Large intestine (tissue), 3 donors: Measurements from ENCODE around the gene PHLDB2. TPM values are rescaled to one million over a fixed set of nuclear protein-coding genes. Genes with fewer than 3 reads are reported as not detected.

Experiments used
- DNase-seq, 2 donors: peaks; one replicate each; pipeline versions ENCODE4 v3.0.0 to v3.0.0-alpha.2; 2013
- H3K27ac ChIP-seq: one replicate; pipeline ENCODE4 v1.5.1; 2013; ENCODE audit warnings: low read length
- H3K27me3 ChIP-seq: 2 replicates; pipeline ENCODE4 v1.6.1; 2013; ENCODE audit warnings: low read length; ENCODE audit not compliant: control insufficient read depth, insufficient read depth
- H3K36me3 ChIP-seq: 2 replicates; pipeline ENCODE4 v1.6.1; 2013; ENCODE audit warnings: low read length; ENCODE audit not compliant: control insufficient read depth, insufficient read depth
- H3K4me1 ChIP-seq: one replicate; pipeline ENCODE4 v1.6.1; 2013; ENCODE audit warnings: low read length; ENCODE audit not compliant: control insufficient read depth, insufficient read depth
- H3K4me3 ChIP-seq: one replicate; pipeline ENCODE4 v1.5.1; 2013; ENCODE audit warnings: low read length
- H3K9me3 ChIP-seq: one replicate; pipeline ENCODE4 v1.6.1; 2013; ENCODE audit warnings: mild to moderate bottlenecking, low read depth, low read length, moderate library complexity; ENCODE audit not compliant: control insufficient read depth
- WGBS: methylation state at CpG from one replicate; pipeline ENCODE4 v1.1.5; 2013; ENCODE audit warnings: low lambda C conversion rate; ENCODE audit not compliant: insufficient coverage; 5-methylcytosine and 5-hydroxymethylcytosine counted together
- polyA plus RNA-seq: library from polyadenylated mRNA; unstranded; fragments of 120-200 nt; gene quantifications from one replicate; pipeline ENCODE4 v1.2.1, GENCODE V29; 2013

Gene PHLDB2
- polyA plus RNA-seq, 1 donor, result 22.2 TPM

DNA sequence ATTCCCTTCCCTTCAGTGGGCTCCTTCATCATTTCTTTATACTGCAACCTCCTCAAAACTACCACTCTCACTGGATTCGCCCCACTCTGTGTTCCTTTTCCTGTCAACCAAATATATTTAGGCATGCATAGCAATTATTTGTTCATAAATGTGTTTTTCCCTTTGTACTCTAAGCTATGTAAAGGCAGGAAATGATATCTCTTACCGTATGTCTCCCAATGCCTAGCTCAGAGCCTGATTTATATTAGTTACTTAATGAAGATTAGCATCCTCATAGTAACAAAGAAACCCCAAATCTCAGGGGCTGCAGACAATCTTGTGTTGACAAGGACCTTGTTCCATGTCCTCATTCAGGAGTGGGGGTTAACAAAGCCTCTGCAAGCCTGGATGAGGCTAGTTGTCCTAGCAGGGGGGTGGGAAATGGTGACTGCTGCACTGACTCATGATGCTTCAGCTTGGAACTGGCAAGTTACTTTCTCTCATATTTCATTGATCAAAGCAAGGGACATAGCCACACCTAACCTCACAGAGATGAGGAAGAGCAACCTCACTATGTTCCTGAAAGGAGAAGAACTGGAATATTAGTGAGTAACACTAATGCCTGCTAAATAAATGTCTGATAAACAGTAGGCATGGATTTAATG, 15.2 kb downstream of the PHLDB2 start:
- Histone ChIP-seq H3K27ac (no peak overlapping the region), H3K4me1 (no peaks in the 10 kb centered on the region), H3K36me3 (no peaks in the 10 kb centered on the region), H3K27me3 (no peaks in the 10 kb centered on the region), H3K4me3 (no peak overlapping the region), H3K9me3 (no peaks in the 10 kb centered on the region)
- DNase-seq, result no peak
- 80% methylated on average over 2 of the region's 2 CpGs for WGBS

DNA sequence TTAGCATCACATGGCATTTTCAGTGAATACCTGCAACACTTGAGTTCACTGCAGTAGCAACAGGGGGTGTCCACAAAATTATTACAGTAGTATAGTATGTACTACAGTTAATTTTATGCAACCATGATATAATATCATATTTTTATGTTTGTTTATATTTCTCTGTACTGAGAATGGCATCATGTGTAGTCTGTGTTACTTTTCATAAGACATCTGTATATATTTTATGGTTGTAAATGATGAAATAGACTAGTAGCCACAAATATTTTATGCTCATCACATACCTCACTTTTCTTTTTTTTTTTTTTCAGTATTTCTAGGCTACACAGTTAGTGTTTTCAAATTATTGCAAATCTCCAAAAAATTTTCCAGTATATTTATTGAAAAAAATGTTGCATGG, 22.4 kb downstream of the PHLDB2 start:
- Histone ChIP-seq H3K27me3 (no peaks in the 10 kb centered on the region), H3K9me3 (peaks cover 3% of the 10 kb centered on the region), H3K4me1 (no peaks in the 10 kb centered on the region), H3K36me3 (peaks cover 10% of the 10 kb centered on the region), H3K4me3 (no peak overlapping the region), H3K27ac (no peak overlapping the region)
- no peak for DNase-seq

DNA sequence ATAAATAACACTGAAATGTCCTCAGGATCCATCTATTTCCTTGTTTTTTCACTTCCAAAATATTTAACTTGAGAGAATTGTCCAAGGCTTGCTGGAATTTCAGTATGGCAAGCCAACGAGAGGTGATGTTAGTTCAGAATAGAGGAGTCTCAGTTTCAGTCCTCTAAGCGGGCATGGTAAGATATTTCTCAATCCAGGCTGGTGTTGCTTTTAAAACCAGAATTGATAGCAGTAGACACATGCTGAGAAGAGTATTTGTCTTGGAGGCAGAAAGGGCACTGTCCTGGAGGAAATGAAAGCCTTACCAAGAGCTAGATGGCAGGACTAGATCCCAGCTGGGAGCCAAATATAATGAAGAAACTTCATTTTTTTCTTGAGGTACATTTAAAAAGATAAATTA, 23.1 kb downstream of the PHLDB2 start:
- Histone ChIP-seq H3K36me3 (peaks cover 10% of the 10 kb centered on the region), H3K4me3 (no peak overlapping the region), H3K27ac (no peak overlapping the region), H3K4me1 (no peaks in the 10 kb centered on the region), H3K9me3 (peaks cover 3% of the 10 kb centered on the region), H3K27me3 (no peaks in the 10 kb centered on the region)
- DNase-seq, result no peak
- 100% methylated on average over 1 of the region's 2 CpGs for WGBS

DNA sequence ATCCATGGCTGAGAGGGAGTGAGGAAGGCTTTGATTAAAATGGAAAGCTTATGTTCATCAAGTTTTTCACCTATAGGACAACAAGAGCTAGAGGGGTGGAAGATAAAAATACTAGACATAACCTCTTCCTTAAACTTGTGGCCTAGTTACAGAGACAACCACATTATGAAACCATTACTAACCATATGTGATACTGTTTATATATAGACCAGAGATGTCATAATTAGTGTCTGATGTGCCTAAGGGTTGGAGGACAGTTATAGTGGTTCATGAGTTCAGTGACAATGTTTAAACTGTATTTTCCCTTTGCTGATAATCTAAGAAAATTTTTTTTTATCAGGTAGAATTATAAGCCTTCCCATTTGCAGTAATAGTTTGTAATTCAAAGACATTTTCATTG, 23.7 kb downstream of the PHLDB2 start:
- DNase-seq, result no peak
- Histone ChIP-seq H3K4me3 (no peak overlapping the region), H3K36me3 (peaks cover 10% of the 10 kb centered on the region), H3K9me3 (peaks cover 3% of the 10 kb centered on the region), H3K27me3 (no peaks in the 10 kb centered on the region), H3K27ac (no peak overlapping the region), H3K4me1 (no peaks in the 10 kb centered on the region)

DNA sequence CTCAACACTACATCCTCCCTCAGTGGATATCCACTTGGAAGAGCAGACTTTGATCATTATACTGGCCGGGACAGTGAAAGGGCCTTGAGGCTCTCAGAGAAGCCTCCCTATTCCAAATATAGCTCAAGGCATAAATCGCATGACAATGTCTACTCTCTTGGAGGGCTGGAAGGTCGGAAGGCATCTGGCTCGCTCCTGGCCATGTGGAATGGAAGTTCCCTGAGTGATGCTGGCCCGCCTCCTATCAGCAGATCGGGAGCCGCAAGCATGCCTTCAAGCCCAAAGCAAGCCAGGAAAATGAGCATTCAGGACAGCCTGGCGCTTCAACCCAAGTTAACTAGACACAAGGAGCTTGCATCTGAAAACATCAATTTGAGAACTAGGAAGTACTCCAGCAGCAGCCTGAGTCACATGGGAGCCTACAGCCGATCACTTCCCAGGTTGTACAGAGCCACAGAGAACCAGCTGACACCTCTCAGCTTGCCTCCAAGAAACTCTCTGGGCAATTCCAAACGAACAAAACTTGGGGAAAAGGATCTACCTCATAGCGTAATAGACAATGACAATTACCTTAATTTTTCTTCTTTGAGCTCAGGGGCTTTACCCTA, 25.4 kb downstream of the PHLDB2 start:
- H3K4me3 ChIP-seq, result no peak overlapping the region
- H3K4me1 ChIP-seq, result no peaks in the 10 kb centered on the region
- H3K36me3 ChIP-seq, result peaks cover 10% of the 10 kb centered on the region
- peaks cover 3% of the 10 kb centered on the region for H3K9me3 ChIP-seq
- no CpG with 5 or more reads among the region's 11 CpGs for WGBS
- H3K27me3 ChIP-seq, result no peaks in the 10 kb centered on the region
- no peak overlapping the region for H3K27ac ChIP-seq
- no peak for DNase-seq

DNA sequence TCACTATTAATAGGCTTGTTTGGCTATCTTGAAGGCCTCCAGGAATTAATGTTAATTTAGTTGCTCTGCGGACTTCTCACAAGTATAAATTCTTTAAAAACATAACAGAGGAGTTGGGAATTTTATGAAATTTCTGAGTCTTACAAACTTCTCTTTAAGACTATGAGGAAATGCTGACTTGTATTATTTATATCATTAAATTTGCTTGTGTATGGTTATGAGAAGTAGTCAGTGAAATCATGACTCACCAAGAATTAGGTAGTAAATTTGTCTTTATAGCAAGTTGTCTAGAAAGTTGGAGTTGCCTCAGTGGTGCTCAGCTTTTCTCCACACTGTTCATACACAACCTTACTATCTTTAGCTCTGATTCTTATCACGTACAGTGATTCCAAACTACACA, 26.5 kb downstream of the PHLDB2 start:
- peaks cover 10% of the 10 kb centered on the region for H3K36me3 ChIP-seq

DNA sequence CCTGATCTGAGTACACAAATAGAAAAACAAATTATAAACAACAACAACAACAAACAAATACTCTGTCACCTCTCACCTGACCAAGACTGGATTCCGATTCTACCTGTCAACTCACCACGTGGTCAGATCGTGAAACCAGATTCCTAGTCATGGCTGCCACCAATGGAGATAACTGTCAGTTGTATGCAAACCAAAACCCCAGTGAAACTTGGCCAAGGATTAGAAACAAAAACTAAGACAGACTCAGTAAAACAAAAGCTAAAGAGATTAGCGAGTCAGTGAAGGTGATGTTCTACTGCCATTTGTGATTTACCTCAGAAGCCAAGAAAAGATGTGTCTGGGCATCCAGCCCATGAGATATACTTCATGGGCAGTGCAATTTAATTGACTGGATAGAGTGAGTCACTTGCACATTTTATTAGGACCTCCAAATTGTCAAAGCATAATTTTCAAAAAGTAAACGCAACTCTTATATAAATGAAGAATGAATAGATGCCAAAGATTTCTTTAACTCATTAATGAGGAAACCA, 31.1 kb downstream of the PHLDB2 start:
- no peak for DNase-seq
- H3K27ac ChIP-seq, result no peak overlapping the region
- no peaks in the 10 kb centered on the region for H3K9me3 ChIP-seq
- WGBS, result 93% methylated on average over 3 of the region's 5 CpGs
- peaks cover 3% of the 10 kb centered on the region for H3K36me3 ChIP-seq
- H3K4me3 ChIP-seq, result no peak overlapping the region
- no peaks in the 10 kb centered on the region for H3K27me3 ChIP-seq
- H3K4me1 ChIP-seq, result no peaks in the 10 kb centered on the region

More for the DNA sequence above, 26.5 kb downstream of the PHLDB2 start:
- no peaks in the 10 kb centered on the region for H3K9me3 ChIP-seq
- 80% methylated on average over 1 of the region's 2 CpGs for WGBS
- H3K27me3 ChIP-seq, result no peaks in the 10 kb centered on the region
- DNase-seq, result no peak
- no peaks in the 10 kb centered on the region for H3K4me1 ChIP-seq
- H3K27ac ChIP-seq, result no peak overlapping the region
- H3K4me3 ChIP-seq, result no peak overlapping the region

DNA sequence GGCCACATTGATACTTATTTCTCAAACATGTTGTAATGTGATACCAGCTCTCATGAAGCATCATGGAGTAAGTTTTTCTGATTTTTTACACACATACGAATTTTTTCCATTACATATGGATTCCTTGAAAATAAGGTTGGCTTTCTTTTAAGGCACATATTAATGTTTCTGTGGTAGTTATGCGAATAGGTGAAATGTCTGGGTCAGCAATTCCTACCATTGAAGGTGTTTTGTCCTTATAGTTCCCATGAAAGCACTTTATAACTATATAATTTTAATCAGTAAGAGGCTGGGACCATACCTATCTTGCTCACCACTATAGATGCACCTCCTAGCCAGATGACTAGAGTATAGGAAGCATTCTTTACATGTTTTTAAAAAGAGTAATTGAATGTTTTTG, 33.0 kb downstream of the PHLDB2 start:
- no peak overlapping the region for H3K4me3 ChIP-seq
- no peaks in the 10 kb centered on the region for H3K9me3 ChIP-seq
- H3K27me3 ChIP-seq, result no peaks in the 10 kb centered on the region
- WGBS, result no CpG with 5 or more reads among the region's 2 CpGs
- DNase-seq, result no peak
- H3K27ac ChIP-seq, result no peak overlapping the region
- H3K36me3 ChIP-seq, result no peaks in the 10 kb centered on the region
- H3K4me1 ChIP-seq, result no peaks in the 10 kb centered on the region

DNA sequence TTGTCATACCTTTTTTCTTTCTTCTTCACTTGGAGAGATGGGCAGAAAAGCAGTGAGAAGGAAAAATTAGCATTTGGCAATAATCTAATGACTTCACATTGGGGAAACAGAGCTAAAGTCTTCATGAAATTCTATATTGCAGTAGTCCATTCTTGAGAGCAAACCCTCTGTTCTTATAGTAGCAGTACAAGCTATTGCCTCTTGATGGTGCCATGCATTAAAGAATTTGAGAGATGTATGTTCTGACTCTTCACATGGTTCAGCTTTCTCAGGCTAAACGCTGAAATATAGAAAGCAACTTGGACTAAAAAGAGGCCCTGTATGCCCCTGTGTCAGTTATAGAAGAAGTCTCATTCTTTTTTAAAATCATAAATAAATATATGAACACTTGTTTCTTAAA, 36.0 kb downstream of the PHLDB2 start:
- DNase-seq, result no peak
- H3K9me3 ChIP-seq, result no peaks in the 10 kb centered on the region
- no peak overlapping the region for H3K27ac ChIP-seq
- H3K4me1 ChIP-seq, result no peaks in the 10 kb centered on the region
- H3K27me3 ChIP-seq, result no peaks in the 10 kb centered on the region
- no CpG with 5 or more reads among the region's 1 CpG for WGBS
- H3K36me3 ChIP-seq, result no peaks in the 10 kb centered on the region
- no peak overlapping the region for H3K4me3 ChIP-seq

DNA sequence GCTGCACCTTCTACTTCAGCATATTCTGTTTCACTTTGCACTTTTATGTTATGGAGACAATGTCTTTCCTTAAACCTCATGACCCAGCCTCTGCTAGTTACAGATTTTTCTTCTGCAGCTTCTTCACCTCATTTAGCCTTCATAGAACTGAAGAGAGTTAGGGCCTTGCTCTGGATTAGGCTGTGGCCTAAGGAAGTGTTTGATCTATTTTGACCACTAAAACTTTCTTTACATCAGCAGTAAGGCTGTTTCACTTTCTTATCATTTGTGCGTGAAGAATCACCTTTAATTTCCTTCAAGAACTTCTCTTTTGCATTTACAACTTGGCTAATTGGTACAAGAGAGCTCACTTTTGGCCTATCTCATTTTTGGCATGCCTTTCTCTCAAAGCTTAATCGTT, 40.9 kb downstream of the PHLDB2 start:
- H3K4me1 ChIP-seq, result no peaks in the 10 kb centered on the region
- no peak overlapping the region for H3K4me3 ChIP-seq
- WGBS, result 100% methylated on average over 1 of the region's 2 CpGs
- no peaks in the 10 kb centered on the region for H3K9me3 ChIP-seq
- H3K27me3 ChIP-seq, result no peaks in the 10 kb centered on the region
- no peaks in the 10 kb centered on the region for H3K36me3 ChIP-seq
- H3K27ac ChIP-seq, result no peak overlapping the region
- DNase-seq, result no peak

DNA sequence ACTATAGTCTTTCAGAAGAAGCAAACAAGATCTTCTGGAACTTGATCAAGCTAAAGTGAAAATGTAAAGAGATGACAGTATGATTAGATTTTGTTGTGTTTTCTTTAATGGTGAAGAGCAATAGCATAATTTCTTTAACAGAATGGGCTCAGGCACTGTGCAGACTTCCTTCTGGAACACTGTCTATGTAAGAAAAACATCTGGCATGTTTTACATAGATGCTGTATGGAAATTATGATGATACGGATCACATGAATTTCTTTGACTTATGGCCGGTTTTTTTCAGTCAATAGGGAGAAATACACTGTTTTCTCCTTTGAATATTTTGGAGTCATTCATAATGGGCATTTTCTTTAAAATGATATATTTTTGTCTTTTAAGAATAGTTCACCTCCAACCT, 42.6 kb downstream of the PHLDB2 start:
- Histone ChIP-seq H3K4me1 (no peaks in the 10 kb centered on the region), H3K4me3 (no peak overlapping the region), H3K27me3 (no peaks in the 10 kb centered on the region), H3K9me3 (no peaks in the 10 kb centered on the region), H3K27ac (no peak overlapping the region), H3K36me3 (no peaks in the 10 kb centered on the region)
- WGBS, result no CpG with 5 or more reads among the region's 2 CpGs
- no peak for DNase-seq
